HG02981 (cell line): ENCODE results near the gene MYO1E.

Source experiments
- ATAC-seq: cut with Tn5 transposase; IDR thresholded peaks from one replicate; pipeline ENCODE4 v1.9.1; 2021; ENCODE audit warnings: mild to moderate bottlenecking, moderate library complexity; ENCODE audit not compliant: unreplicated experiment

Gene MYO1E

DNA sequence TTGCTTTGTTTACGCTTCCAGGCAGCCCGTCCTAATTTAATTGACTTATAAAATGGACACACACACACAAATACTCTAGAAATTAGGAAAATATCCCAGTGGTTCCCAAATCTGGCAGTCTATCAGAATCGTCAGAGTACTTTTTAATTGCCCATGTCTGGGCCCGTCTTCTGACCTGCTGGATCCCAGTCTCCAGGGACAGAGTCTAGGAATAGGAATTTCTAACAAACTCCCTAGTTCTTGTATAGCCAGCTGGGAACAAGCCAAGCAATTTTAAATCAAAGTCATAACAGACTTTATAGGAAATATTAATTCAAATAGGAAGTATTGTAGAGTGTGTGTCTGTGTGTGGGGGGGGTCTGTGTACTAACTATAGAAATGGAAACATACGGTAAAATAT is 132.6 kb downstream of the MYO1E start:
- ATAC-seq, result no peak

DNA sequence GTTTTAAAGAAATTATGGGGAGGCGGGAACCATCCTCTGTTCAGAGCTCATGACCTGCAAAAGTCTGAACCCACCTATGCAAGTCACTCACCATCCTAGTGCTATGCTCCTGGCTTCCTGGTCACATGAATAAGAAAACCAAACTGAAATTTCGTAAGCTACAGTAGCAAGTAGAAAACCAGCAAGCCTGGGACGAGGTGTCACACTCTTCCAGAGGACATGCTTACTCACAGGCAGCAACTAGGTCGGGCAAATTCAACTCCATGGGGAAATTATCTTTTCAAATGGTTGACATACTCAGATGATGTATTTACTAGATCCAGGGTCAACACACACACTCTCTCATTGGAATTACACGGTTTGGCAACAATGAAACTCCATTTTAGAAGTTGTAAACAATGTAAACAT is 134.7 kb downstream of the MYO1E start:
- ATAC-seq, result peak; percentile 53

DNA sequence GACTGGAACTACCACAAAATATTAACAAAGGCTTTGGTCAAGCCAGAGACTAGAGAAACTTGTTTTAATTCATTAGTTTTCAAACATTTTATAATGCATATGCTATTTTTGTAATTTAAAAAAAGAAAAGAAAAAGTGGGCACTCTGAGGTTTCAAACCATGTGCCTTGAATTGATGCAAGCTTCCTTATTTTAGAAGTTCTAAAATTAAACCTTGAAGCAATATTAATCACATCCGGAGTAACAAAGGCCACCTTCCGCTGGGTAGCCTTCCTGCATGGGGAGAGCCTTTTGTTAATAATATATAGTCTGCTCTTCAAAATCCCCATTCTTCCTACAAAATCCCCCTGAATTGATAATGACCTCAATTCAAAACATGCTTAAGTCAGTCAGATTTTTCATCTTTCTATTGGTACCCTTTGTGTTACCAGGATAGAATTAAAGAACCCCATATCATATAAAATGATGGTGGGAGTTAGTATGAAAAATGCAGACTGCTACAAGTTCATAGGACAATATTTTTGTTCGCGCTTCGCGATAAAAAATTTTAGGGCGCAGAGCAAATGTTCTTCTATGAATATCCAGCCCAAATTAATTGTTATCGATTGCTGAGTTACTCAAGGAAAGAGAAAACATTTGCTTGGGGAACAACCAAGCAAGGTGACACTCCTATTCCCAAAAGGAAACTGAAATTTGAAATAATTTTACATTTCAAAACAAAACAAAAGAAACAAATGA is 135.4 kb downstream of the MYO1E start:
- peak; percentile 63 for ATAC-seq

DNA sequence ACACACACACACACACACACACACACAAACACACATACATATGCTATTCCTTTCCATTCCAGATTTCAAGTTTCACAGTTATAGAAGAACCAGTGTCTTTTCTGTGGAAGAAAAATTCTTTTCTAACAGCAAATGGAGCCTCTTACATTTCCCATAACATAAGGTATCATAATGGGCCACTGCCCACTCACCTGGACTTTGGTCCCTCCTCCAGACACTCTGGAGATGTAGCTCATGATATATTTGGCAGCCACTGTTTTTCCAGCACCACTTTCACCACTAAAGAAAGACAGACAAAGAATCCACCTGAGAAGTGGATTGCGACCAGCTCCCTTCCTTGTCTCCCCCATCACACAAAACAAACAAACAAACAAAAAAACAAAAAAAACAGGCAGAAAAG is 136.3 kb downstream of the MYO1E start:
- no peak for ATAC-seq

DNA sequence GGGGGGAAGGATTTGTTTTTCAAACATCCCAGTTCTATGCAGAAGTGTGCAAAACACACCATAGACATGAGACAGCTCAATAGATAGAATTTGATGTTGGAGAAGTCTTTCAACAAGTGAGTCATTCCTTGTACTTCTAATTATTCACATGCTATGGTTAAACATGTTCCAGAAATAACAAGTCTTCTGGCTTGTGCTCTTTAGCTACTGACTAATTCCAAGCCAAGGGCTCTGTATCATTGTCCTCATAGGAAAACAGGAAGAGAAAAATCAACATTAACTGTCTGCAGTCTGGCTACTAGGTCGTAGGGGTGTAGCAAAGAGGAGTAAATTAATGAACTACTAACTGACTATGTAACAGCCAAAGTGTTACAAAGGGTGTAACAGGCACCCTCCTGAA is 140.2 kb downstream of the MYO1E start:
- ATAC-seq, result no peak

DNA sequence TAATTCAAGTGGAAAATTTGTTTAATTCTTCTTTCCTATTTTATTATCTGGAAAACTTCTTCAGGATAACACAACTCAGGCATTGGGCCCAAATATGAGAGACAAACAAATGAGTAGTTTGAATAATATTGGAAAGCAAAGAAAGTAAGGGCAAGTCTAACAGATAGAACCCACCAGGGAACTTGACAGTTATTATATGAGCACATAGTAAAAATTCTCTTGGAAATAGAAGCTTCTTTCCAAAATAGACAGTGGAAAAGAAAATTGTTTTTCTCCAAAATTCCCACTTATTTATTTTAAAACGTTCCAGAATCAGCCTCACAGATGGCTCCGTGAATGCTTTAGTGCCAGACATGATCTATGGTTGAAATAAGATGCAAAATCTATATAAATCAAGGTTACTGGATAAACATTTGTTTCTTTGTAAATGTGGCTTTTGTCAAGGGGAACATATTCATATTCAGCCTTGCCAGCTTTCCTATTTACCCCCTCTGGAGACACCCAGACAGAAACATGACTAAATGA is 142.1 kb downstream of the MYO1E start:
- ATAC-seq, result no peak

DNA sequence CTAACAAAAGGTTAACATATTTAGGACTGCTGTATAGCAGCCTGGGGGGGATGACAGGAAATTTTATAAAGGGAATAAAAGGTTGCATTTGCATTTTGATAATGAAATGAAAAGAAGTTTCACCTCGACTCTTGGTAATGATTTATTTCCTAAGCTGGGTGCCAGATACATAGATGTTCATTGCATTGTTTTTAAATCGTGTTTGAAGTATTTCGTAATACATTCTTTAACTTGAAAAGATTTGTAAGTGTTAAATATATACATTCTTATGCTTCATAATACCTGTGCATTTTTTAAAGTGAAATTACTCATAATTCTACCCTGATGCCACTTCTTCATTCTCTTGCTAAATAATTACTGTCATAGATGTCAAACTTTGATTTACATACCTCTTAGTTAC is 143.2 kb downstream of the MYO1E start:
- no peak for ATAC-seq

DNA sequence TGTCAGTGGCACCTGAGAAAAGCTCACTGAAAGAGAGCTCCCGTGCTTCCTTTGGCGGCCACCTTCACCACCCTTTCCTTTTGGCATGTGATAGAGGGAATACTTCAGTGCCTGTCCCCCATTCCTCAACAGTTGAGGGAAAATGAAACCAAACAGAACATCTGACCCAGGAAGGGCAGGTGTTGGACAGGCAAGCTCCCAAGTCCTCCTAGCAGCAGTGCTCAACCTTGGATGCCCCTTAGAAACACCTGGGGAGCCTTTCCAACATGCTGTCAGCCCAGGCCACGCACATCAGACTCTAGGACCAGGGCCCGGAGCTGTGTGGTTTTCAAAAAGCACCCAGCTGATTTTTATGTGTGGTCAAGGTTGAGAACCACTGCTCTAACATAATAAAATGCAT is 143.7 kb downstream of the MYO1E start:
- ATAC-seq, result no peak

DNA sequence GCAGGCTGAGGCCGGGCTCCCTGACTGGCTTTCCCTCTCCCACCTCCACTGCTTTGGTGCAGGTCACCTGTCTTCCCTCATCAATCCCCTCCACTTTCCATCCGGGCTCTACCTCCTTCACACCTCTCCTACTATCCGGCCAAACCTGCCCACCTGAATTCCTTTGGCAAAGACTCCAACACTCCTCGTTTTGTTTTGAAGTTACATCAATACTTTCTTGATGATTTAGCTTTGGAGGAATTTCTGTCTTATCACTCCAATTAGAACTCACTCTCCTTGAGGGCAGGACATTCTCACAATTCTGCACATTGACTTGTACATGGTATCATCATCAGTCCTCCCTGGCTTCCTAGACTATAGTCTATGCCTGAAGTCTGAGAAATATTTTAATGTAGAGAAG is 145.7 kb downstream of the MYO1E start:
- no peak for ATAC-seq

DNA sequence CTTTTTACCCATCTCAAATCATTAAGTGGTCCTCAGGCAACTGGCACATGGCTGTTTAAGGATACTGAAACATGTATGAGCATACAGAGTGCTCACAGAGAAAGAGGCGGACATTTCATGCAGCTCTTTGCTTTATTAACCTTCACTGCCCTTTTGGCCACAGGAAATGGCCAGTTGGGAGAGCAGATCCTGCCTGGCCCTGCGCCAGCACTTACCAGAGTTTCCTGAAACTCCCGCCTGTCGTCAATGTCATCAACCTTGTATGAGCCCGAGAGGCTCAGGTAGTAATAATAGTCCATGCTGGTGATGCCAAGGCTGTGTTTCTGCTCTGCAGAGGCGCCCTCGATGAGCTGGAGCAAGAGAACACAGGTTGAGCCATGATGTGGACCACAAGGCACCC is 148.2 kb downstream of the MYO1E start:
- no peak for ATAC-seq

DNA sequence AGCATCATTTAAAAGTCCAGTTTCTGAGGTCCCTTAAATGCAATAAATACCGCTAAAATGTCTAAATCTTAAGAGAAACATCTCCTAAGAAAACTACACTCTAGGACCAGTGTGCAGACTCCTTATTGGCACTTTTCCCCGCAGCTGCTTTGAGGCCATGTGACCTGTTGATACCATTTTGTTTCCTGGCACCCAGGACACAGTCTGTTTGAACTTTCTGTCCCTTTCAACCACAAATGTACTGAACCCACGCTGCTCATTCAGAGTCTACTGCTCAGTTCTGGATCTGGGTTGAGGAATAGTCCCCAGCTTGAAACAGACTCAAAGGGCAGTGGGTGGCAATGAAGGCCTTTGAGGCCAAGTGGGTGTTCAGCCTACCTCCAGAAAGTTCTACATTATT is 148.9 kb downstream of the MYO1E start:
- no peak for ATAC-seq

DNA sequence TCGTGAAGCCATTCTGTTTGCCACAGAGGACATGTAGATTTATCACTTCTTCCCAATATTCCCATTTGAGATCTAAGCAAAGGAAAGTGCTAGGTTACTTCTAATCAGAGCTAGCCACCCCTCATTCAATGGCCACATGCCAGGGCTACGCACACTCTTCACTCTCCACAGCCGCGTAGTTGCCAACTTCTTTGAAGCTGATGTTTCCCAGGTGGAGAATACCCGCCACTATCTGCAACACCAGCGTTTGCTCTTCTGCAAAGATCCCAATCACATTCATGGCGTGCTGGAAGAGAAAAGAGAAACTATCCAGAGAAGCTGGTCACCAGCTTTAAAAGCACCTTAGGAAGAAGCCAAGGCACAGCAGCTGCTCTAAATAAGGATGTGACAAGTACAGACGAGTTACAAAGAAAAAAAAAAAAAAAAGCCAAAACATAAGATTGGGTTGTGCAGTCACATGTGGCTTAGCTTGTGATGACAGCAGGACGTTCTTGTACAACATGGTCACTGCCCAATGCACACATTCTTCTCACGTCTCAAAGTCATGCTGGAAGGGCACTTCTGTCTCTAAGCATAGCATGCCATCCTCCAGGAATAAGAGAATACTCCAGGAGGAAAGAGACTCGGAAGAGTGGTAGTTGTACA is 149.6 kb downstream of the MYO1E start:
- ATAC-seq, result no peak

DNA sequence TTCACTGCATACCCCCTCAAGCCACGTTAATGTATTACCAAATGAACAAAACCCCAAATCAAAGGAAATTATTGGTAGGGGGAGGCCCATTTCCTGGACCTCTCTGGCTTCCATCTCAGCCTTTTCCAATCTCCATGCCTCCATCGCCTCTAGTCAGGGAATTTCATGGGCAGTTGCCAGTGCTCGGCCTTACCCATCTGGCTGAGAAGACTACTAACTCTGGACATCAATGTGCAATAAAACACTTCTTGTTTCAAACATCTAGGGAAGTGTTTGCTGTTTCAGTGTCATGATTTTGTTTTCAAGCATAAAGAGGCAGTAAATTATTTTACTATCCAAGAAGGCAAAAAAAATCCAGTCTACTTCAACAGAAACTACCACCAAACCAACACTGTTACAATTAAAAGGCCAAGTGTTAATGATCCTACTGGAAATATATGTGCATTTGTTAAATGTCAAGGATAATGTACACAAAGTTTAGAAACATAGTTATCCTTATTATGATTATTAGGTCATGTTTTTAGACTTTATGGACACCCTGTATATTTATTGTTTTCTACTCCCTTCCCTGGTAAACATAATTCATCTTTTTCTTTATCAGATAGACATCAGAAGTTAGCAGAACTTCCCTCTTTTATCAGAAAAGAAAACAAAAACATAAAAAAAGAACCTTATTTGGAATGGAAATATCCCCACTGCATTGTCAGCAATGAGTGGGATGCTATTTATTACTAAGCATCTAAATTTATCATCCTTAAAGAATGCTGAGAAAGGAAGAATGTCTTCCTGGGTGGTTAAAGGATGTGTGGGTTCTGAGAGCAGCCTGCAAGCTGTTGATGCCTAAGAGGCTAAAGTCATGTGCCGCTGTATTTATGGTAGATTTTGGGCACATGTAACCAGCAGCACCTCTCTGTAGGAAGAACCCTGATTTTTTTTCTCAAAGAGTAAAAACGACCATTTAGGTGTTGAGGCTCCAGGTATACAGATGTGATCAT is 150.9 kb downstream of the MYO1E start:
- ATAC-seq, result no peak

DNA sequence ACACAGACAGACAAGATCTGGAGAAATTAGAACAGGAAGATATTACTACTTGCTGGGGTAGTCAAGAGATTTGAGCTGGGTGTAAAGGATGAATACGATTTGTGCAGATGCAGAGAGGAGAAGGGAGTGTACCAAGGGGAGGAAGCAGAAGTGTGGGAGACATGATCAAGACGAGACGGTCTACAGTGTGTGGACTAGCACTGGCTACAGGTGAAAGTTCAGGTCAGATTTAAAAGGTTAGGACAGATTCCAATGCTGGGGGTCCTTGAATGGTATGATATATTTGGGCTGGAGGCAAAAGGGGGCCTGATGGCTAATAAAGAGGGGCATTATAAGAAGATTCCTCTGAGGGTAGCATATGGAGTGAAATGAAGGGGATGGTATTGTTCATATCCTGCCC is 154.0 kb downstream of the MYO1E start:
- ATAC-seq, result no peak

DNA sequence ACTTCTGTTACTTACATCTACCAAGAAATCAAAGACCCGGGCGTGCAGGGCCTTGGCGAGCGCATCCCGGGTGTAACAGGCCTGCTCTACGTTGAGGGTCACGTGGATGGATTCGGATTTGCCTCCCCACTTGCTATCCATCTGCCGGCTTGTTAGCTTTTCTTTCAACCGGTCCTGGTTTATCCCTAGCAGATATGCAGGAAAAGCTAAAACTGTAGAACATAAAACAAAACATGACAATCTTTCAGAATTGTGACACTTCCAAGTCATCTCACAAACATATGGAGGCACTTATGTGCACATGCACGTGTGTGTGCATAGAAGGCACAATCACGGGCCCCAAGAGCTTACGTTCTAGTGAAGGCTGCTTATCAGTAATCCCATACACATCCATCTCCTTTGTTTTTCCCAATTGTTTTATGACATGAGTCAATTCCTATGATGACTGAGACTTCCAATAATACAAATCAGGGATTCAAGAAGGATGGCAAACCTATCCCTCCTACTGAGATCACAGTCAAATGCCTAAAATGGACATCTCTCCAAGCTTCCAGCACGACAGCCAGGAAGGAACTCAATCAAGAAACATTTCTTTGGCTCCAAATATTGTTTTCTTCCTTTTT is 154.7 kb downstream of the MYO1E start:
- ATAC-seq, result no peak

DNA sequence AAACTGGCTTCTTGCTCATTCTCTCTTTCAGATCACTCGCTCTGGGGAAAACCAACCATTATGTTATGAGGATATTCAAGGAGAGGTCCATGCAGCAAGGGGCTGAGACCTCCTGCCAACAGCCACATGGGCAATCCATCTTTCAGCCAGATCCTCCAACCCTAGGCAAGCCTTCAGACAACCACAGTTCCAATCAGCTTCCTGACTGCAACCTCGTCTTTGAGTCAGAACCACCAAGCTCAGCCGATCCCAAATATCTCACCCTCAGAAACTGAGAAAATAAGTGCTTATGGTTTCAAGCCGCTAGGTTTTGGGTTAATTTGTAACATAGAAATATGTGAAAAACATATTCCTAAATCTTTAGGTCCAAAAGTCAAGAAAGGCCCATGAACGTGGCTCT is 155.8 kb downstream of the MYO1E start:
- no peak for ATAC-seq

DNA sequence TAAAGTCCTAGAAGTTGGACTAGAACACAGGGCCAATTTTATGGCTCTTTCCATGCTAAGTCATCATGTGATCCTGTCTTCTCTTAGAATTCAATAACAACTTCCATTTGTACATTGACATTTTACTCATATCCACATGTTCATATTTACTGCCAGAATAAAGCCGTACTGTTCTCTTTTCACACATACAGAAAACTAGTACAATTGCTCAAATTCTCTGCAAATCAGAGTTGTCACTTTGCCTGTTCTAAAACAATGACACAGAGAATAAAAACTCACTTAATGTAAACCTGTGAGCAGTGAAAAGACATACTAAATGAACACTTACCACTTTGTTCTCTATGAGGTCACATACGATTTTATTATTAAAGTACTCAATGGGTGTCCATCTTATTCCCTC is 162.5 kb downstream of the MYO1E start:
- no peak for ATAC-seq

DNA sequence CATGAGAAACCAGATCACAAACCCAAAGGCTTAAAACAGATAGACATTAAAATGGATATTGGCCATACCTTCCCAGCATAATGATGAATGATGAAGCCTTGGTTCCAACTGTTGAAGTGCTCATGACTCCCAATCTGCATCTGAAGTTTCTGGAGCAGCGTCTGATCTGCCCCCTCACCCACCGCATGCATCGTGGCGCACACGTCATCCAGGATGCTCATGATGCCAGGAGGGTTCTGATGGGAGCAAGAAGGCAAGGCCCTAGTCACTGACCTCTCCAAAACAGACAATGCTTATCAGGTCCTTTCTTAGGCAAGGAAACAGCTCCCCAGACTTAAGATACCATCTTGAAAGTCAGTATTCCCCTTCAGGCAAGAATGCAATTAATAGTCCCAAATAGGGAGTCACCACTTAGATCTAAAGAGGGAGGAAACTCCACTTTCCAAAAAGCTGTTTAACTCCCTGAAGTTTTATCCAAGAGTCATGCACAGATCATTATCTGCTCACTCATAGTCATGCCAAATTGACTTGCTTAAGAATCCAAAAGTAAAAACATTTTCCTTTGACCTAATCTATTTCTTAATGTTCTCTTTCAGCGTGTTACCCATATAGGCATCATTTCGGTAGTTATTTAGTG is 163.9 kb downstream of the MYO1E start:
- ATAC-seq, result no peak

DNA sequence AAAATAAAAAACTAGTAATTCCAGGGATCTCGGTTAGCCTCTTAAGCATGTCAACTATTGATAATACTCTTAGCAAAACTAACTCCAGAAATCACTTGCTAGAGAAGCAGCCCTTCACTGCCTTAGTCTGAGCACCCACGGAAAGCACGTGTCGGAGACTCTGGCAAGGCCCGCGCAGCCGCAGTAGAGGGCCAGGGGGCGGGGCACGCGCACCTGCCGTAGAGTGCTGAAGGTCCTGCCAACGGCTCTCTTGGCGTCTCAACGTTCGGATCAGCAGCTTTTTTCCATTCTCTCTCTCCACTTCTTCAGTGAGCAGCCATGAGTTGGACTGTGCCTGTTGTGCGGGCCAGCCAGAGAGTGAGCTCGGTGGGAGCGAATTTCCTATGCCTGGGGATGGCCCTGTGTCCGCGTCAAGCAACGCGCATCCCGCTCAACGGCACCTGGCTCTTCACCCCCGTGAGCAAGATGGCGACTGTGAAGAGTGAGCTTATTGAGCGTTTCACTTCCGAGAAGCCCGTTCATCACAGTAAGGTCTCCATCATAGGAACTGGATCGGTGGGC is 166.0 kb downstream of the MYO1E start, which contains the start of gene LDHAL6B:
Gene LDHAL6B (plus strand): TSS at position 221 of the 561 bp plus-strand sequence. CDS start 98 bp downstream, at position 319.
- ATAC-seq, result no peak
